Aorta (tissue), 5 donors: ENCODE data around the gene RAB5IF. TPM values are rescaled to one million over a fixed set of nuclear protein-coding genes. Genes with fewer than 3 reads are reported as not detected.
A peak's percentile ranks its signal among the peaks of the same experiment; 100 is the strongest.
"Not testable (repeated sequence)": the region's sequence is repeated elsewhere in the genome, so short reads cannot be mapped to it uniquely, and the experiment has no call there.

ENCODE experiments used
- ATAC-seq: fragments of 200-7000 bp; cut with Tn5 transposase; one replicate; pipeline ENCODE4 v1.9.1; 2022; ENCODE audit warnings: moderate library complexity; ENCODE audit not compliant: low FRiP score
- DNase-seq, 2 donors: peaks; one replicate each; pipeline ENCODE4 v3.0.0-alpha.2; 2020
- H3K27ac ChIP-seq, 2 donors: one replicate each; pipeline ENCODE4 v1.5.1; 2013; ENCODE audit warnings: low read length in 2 of 2, mild to moderate bottlenecking in 2 of 2, moderate library complexity in 2 of 2, control low read depth in 1 of 2, inconsistent platforms in 1 of 2, low read depth in 1 of 2
- H3K27me3 ChIP-seq, 2 donors: one replicate each; pipeline ENCODE4 v1.6.1; 2013; ENCODE audit warnings: control low read depth in 1 of 2, low read length in 1 of 2, mild to moderate bottlenecking in 1 of 2, moderate library complexity in 1 of 2; ENCODE audit not compliant: insufficient read depth in 2 of 2, control insufficient read depth in 1 of 2
- H3K36me3 ChIP-seq, 2 donors: one replicate each; pipeline ENCODE4 v1.6.1; 2013; ENCODE audit warnings: control low read depth in 1 of 2, low read length in 1 of 2, mild to moderate bottlenecking in 1 of 2; ENCODE audit not compliant: insufficient read depth in 2 of 2, control insufficient read depth in 1 of 2
- H3K4me1 ChIP-seq, 2 donors: one replicate each; pipeline ENCODE4 v1.6.1; 2013; ENCODE audit warnings: low read length in 2 of 2, control low read depth in 1 of 2, mild to moderate bottlenecking in 1 of 2, moderate library complexity in 1 of 2; ENCODE audit not compliant: insufficient read depth in 2 of 2, control insufficient read depth in 1 of 2
- H3K4me3 ChIP-seq, 2 donors: one replicate each; pipeline ENCODE4 v1.5.1; 2013; ENCODE audit warnings: low read length in 2 of 2, control low read depth in 1 of 2, mild to moderate bottlenecking in 1 of 2
- H3K9me3 ChIP-seq: one replicate; pipeline ENCODE4 v1.6.1; 2013; ENCODE audit warnings: mild to moderate bottlenecking, low read length; ENCODE audit not compliant: control insufficient read depth
- WGBS, 2 donors: extraction: QIAGEN DNeasy Blood & Tissue Kit; methylation state at CpG; one replicate each; pipeline ENCODE4 v1.1.7; 2013; 5-methylcytosine and 5-hydroxymethylcytosine counted together
- intact Hi-C, 2 donors: fragments of 100-400 bp; cut with DNase I; formaldehyde crosslinking; loops; one replicate each; pipeline versions ENCODE4 v1.14.2 to v1.15.0; 2022
- long read RNA-seq, 2 donors: library from polyadenylated mRNA; unstranded; transcript quantifications; one replicate each; pipeline ENCODE4 v2.0.0, GENCODE V29; 2020 to 2021
- polyA plus RNA-seq, 2 donors: library from polyadenylated mRNA; stranded (reverse); fragments of 200-250 nt; gene quantifications; one replicate each; pipeline ENCODE4 v1.2.3, GENCODE V29; 2013
- total RNA-seq, 2 donors: library from RNA; stranded (reverse); fragmentation: NEBNext Ultra II Directional; extraction: Animal tissue kit (Norgen Biotek cat#: 25700); gene quantifications; one replicate each; pipeline ENCODE4 v1.2.1, GENCODE V29; 2021
- donor health status: healthy with polysubstance abuse.
- donor health status: Bipolar disorder and iron deficiency.
- donor health status: DM: no; HTN: no; CAD: no.
- donor health status: DM: no; HTN: no; CAD: no.
- donor health status: DM: yes; HTN: yes; CAD: no.

RAB5IF gene
- 10 to 100 TPM; 39.8 to 48.1 TPM for total RNA-seq
- polyA plus RNA-seq = 10 to 100 TPM; 52.1 to 71.0 TPM
- long read RNA-seq, donor 1, transcript RAB5IF-202 (4 exons, 1,114 nt) = major isoform, 10 of 16 reads
- long read RNA-seq, donor 1, partial matches to known transcripts = 0 of 16 reads
- long read RNA-seq, donor 1, other reads (novel, unspliced or antisense) = 3 of 16 reads
- long read RNA-seq, donor 2, transcript RAB5IF-202 (4 exons, 1,114 nt) = major isoform, 17 of 20 reads
- long read RNA-seq, donor 2, partial matches to known transcripts = 0 of 20 reads
- long read RNA-seq, donor 2, other reads (novel, unspliced or antisense) = 1 of 20 reads

GRCh38 chr20:36605399-36606157 lies at the start of gene RAB5IF:
TSS of gene RAB5IF (plus strand) at chr20:36605779. CDS start at chr20:36605952, 173 bp downstream.
- Histone ChIP-seq H3K27me3 (no peaks in the 10 kb centered on the region), H3K4me1 (peaks cover 0 to 6% of the 10 kb centered on the region in 2 donors), H3K9me3 (no peaks in the 10 kb centered on the region), H3K36me3 (peaks cover 0 to 1% of the 10 kb centered on the region in 2 donors), H3K27ac (peak within 1 kb of the TSS in 1 of 2 donors; percentile 66), H3K4me3 (peak within 1 kb of the TSS; percentile 57 to 95)
- DNase-seq = peak; percentile 100
- peak; percentile 99 for ATAC-seq
- WGBS, 2 donors = 0 to 1% methylated on average over 88 to 90 of the region's 90 CpGs
- intact Hi-C loops = loop anchor here (2.0 to 10.0 kb wide), 4 partner anchors 33 to 401 kb away; partner anchors contain the start of gene TGIF2 (in 1 of the 2)

- WGBS, 2 donors = 77 to 81% methylated on average over 2 of the region's 2 CpGs
Measured at GRCh38 chr20:36562724-36563123, 42.9 kb upstream of the RAB5IF start.

GRCh38 chr20:36563374-36563773 lies 42.2 kb upstream of the RAB5IF start:
- no peaks in the 10 kb centered on the region for H3K36me3 ChIP-seq
- ATAC-seq = no peak
- H3K27me3 ChIP-seq = no peaks in the 10 kb centered on the region
- H3K9me3 ChIP-seq = no peaks in the 10 kb centered on the region
- H3K27ac ChIP-seq = no peak overlapping the region
- H3K4me3 ChIP-seq = no peak overlapping the region
- intact Hi-C loops = no loop called here
- no peak for DNase-seq
- whole genome bisulfite sequencing, 2 donors = 70 to 83% methylated on average over 1 of the region's 1 CpG
- H3K4me1 ChIP-seq = no peaks in the 10 kb centered on the region

More at GRCh38 chr20:36562724-36563123, 42.9 kb upstream of the RAB5IF start:
- no peak for ATAC-seq
- Histone ChIP-seq H3K9me3 (no peaks in the 10 kb centered on the region), H3K27me3 (no peaks in the 10 kb centered on the region), H3K4me3 (no peak overlapping the region), H3K36me3 (no peaks in the 10 kb centered on the region), H3K27ac (no peak overlapping the region), H3K4me1 (no peaks in the 10 kb centered on the region)
- no peak for DNase-seq
- intact Hi-C loops = no loop called here

- H3K27ac ChIP-seq, intact Hi-C loops, H3K9me3 ChIP-seq, ATAC-seq, H3K4me1 ChIP-seq, H3K36me3 ChIP-seq, H3K27me3 ChIP-seq, H3K4me3 ChIP-seq, DNase-seq: not testable (repeated sequence)
- 96 to 98% methylated on average over 8 to 13 of the region's 13 CpGs for WGBS, 2 donors
Measured at GRCh38 chr20:36564078-36564725, 41.4 kb upstream of the RAB5IF start.

- H3K27me3 ChIP-seq, intact Hi-C loops, H3K27ac ChIP-seq, ATAC-seq, H3K4me3 ChIP-seq, H3K4me1 ChIP-seq, H3K9me3 ChIP-seq, H3K36me3 ChIP-seq, DNase-seq: not testable (repeated sequence)
- 95 to 96% methylated on average over 6 of the region's 6 CpGs for WGBS, 2 donors
Measured at GRCh38 chr20:36564726-36565121, 40.9 kb upstream of the RAB5IF start.

GRCh38 chr20:36565520-36565919 lies 40.1 kb upstream of the RAB5IF start:
- DNase-seq (no peak), ATAC-seq (no peak)
- no peaks in the 10 kb centered on the region for H3K27me3 ChIP-seq
- no peak overlapping the region for H3K4me3 ChIP-seq
- H3K9me3 ChIP-seq = no peaks in the 10 kb centered on the region
- H3K4me1 ChIP-seq = no peaks in the 10 kb centered on the region
- H3K36me3 ChIP-seq = no peaks in the 10 kb centered on the region
- intact Hi-C loops = no loop called here
- no peak overlapping the region for H3K27ac ChIP-seq
- WGBS, 2 donors = 93 to 95% methylated on average over 3 of the region's 3 CpGs

GRCh38 chr20:36569847-36570429 lies 35.6 kb upstream of the RAB5IF start:
- Histone ChIP-seq H3K4me1 (no peaks in the 10 kb centered on the region), H3K27ac (no peak overlapping the region), H3K36me3 (no peaks in the 10 kb centered on the region), H3K4me3 (no peak overlapping the region), H3K27me3 (no peaks in the 10 kb centered on the region), H3K9me3 (no peaks in the 10 kb centered on the region)
- ATAC-seq (no peak), DNase-seq (no peak)
- WGBS, 2 donors = 66 to 68% methylated on average over 7 of the region's 7 CpGs
- intact Hi-C loops = loop anchor here in 1 of 2 donors (5.0 kb wide), 1 partner anchor 37 kb away; the partner anchor contains the start of gene RAB5IF
